Ascending aorta (tissue), 2 donors: ENCODE measurements around the gene ZMYND12. TPM values are rescaled to one million over a fixed set of nuclear protein-coding genes. Genes with fewer than 3 reads are reported as not detected.

Experiments
- DNase-seq, 2 donors: peaks; one replicate each; pipeline ENCODE4 v3.0.0-alpha.2; 2019; ENCODE audit warnings: low spot score in 2 of 2
- H3K27ac ChIP-seq, 2 donors: fragments of 200-600 bp; sonication (generic); one replicate each; pipeline ENCODE4 v1.5.1; 2016 to 2017; ENCODE audit warnings: mild to moderate bottlenecking in 1 of 2
- H3K27me3 ChIP-seq: fragments of 200-600 bp; sonication (generic); one replicate; pipeline ENCODE4 v1.5.1; 2017
- H3K36me3 ChIP-seq, 2 donors: fragments of 200-600 bp; sonication (generic); one replicate each; pipeline ENCODE4 v1.5.1; 2016
- H3K4me1 ChIP-seq, 2 donors: fragments of 200-600 bp; sonication (generic); one replicate each; pipeline ENCODE4 v1.5.1; 2016 to 2017; ENCODE audit warnings: mild to moderate bottlenecking in 1 of 2
- H3K4me3 ChIP-seq, 2 donors: fragments of 200-600 bp; sonication (generic); one replicate each; pipeline ENCODE4 v1.5.1; 2016 to 2017; ENCODE audit warnings: mild to moderate bottlenecking in 1 of 2
- H3K9me3 ChIP-seq, 2 donors: fragments of 200-600 bp; sonication (generic); one replicate each; pipeline ENCODE4 v1.5.1; 2016
- CTCF ChIP-seq, 3 experiments: fragments of 200-600 bp in 2 of 3; fragments of 450-650 bp in 1 of 3; sonication (generic) in 2 of 3; IDR thresholded peaks; one replicate each; pipeline ENCODE4 v1.5.1; 2016 to 2019; ENCODE audit warnings: antibody characterized with exemption in 3 of 3, mild to moderate bottlenecking in 1 of 3, moderate library complexity in 1 of 3
- intact Hi-C: fragments of 100-400 bp; cut with DNase I; formaldehyde crosslinking; loops from one replicate; pipeline ENCODE4 v1.15.1; 2023
- total RNA-seq: library from RNA; depleted of rRNA; stranded (reverse); fragments of >200 nt; gene quantifications from one replicate; pipeline ENCODE4 v1.1.0, GENCODE V29; 2016

Gene ZMYND12
- total RNA-seq, 1 donor from 2014 or later: not detected

DNA sequence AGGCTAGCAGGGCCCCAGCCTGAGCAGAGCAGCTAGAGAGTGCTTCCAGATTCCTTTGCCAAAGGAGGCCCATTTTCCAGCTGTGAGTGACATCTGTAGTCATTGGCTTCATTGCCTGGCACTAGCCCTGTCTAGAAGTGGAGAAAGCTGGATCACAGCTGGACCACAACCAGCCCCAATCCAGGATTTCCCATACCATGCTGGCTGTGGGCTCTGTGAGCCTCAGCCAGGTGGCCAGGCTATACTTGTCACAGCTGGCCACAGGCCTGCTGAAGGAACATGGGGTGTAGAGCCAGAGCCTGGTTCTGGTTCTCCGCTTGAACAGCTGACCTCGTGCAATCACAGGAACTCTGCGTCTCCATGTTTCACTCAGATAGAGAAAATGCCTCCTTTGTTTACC, 38.7 kb downstream of the ZMYND12 start:
- no peak for DNase-seq
- H3K4me3 ChIP-seq: no peak overlapping the region
- intact Hi-C loops: no loop called here
- H3K9me3 ChIP-seq: no peaks in the 10 kb centered on the region
- H3K27ac ChIP-seq: no peak overlapping the region
- H3K4me1 ChIP-seq: no peaks in the 10 kb centered on the region
- TF ChIP-seq CTCF (IDR thresholded peaks at IDR 0.05): no peak
- no peaks in the 10 kb centered on the region for H3K36me3 ChIP-seq
- H3K27me3 ChIP-seq: no peaks in the 10 kb centered on the region

- Histone ChIP-seq H3K27me3 (no peaks in the 10 kb centered on the region), H3K36me3 (no peaks in the 10 kb centered on the region)
- intact Hi-C loops: no loop called here
These were observed 41.0 kb downstream of the ZMYND12 start for GRCh38 chr1:42414551-42415496.

DNA sequence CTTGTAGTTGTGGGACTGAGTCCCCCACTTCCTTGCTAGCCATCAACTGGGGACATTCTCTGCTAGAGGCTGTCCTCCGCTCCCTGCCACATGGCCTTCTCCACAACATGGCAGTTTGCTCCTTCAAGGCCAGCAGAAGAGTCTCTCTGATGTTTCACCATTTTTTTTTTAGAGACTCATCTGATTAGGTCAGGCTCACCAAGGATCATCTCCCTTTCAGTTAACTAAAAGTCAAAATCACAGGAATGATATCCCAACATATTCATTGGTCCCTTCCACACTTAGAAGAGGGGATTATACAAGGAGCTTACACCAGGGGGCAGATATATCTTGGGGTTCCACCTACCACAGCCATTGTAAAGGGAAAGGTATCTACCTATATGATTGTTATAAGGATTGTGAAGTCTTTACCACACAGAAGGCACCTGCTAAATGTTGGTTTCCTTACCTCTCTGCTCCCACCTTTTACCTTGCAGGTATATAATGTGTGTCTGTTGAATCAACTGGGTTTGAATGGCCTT, 51.9 kb downstream of the ZMYND12 start:
- DNase-seq: no peak
- intact Hi-C loops: no loop called here
- Histone ChIP-seq H3K4me1 (no peaks in the 10 kb centered on the region), H3K36me3 (no peaks in the 10 kb centered on the region), H3K27ac (no peak overlapping the region), H3K9me3 (no peaks in the 10 kb centered on the region), H3K4me3 (no peak overlapping the region), H3K27me3 (no peaks in the 10 kb centered on the region)
- no peak for TF ChIP-seq CTCF (IDR thresholded peaks at IDR 0.05)

More at GRCh38 chr1:42414551-42415496, 41.0 kb downstream of the ZMYND12 start:
- TF ChIP-seq CTCF (IDR thresholded peaks at IDR 0.05): no peak
- H3K27ac ChIP-seq: no peak overlapping the region
- no peak overlapping the region for H3K4me3 ChIP-seq
- H3K4me1 ChIP-seq: no peaks in the 10 kb centered on the region
- DNase-seq: no peak
- H3K9me3 ChIP-seq: no peaks in the 10 kb centered on the region

GRCh38 chr1:42399315-42400100, 56.3 kb downstream of the ZMYND12 start:
- Histone ChIP-seq H3K36me3 (no peaks in the 10 kb centered on the region), H3K27me3 (no peaks in the 10 kb centered on the region), H3K4me3 (no peak overlapping the region), H3K9me3 (no peaks in the 10 kb centered on the region), H3K27ac (no peak overlapping the region), H3K4me1 (no peaks in the 10 kb centered on the region)
- TF ChIP-seq CTCF (IDR thresholded peaks at IDR 0.05): no peak
- intact Hi-C loops: no loop called here
- no peak for DNase-seq

- no peaks in the 10 kb centered on the region for H3K9me3 ChIP-seq
- H3K4me1 ChIP-seq: no peaks in the 10 kb centered on the region
- no peak for DNase-seq
- no peaks in the 10 kb centered on the region for H3K27me3 ChIP-seq
- no peak overlapping the region for H3K27ac ChIP-seq
- TF ChIP-seq CTCF (IDR thresholded peaks at IDR 0.05): no peak
- H3K4me3 ChIP-seq: no peak overlapping the region
- intact Hi-C loops: no loop called here
- no peaks in the 10 kb centered on the region for H3K36me3 ChIP-seq
These were observed 62.6 kb downstream of the ZMYND12 start for GRCh38 chr1:42392967-42393848.
